ENCODE results near the gene CPEB4. TPM values are rescaled to one million over a fixed set of nuclear protein-coding genes. Genes with fewer than 3 reads are reported as not detected.

CPEB4 gene
- total and polyA plus RNA-seq, 12 donors: 34.4 to 381 (median 149) TPM

DNA sequence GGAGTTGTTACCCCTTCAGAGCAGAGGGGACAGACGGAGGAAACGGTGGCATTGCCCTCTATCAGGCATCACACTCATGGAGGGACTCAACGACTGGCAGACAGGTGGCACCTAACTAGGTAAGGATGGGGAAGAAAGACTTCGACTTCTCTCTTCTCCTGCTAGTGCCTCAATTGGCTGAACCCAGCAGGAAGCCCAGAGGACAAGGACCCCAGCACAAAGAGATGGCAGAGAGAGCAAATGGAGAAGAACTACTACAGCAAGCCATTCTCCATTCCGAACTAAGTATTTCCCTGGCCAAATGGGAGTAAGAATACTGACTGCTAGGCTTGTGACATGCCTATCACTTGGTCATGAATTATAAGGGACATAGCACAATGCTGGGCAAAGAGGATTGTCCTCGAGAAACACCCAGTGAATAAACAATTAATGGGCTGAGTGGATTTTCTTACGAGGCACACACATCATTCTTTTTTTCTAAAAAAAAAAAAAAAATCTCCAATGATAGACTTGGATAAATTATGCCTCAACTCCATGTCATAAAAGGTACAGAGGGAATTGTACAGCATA, 35.3 kb upstream of the CPEB4 start:
- TF ChIP-seq POLR2A (IDR thresholded peaks at IDR 0.05): no peak
- TF ChIP-seq, protein P1, sequence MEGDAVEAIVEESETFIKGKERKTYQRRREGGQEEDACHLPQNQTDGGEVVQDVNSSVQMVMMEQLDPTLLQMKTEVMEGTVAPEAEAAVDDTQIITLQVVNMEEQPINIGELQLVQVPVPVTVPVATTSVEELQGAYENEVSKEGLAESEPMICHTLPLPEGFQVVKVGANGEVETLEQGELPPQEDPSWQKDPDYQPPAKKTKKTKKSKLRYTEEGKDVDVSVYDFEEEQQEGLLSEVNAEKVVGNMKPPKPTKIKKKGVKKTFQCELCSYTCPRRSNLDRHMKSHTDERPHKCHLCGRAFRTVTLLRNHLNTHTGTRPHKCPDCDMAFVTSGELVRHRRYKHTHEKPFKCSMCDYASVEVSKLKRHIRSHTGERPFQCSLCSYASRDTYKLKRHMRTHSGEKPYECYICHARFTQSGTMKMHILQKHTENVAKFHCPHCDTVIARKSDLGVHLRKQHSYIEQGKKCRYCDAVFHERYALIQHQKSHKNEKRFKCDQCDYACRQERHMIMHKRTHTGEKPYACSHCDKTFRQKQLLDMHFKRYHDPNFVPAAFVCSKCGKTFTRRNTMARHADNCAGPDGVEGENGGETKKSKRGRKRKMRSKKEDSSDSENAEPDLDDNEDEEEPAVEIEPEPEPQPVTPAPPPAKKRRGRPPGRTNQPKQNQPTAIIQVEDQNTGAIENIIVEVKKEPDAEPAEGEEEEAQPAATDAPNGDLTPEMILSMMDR (IDR thresholded peaks at IDR 0.05): no peak
- Histone ChIP-seq H3K9me3 (replicated peaks in 1 of 3) (no peaks in the 10 kb centered on the region), H3K27me3 (no peaks in the 10 kb centered on the region), H3K36me3 (replicated peaks in 1 of 2) (no peaks in the 10 kb centered on the region), H3K4me3 (no peak overlapping the region), H3K4me1 (replicated peaks in 1 of 2) (peaks cover 0 to 29% of the 10 kb centered on the region in 2 donors), H3K27ac (peak overlapping the region in 1 of 5 donors; percentile 71)
- intact Hi-C loops (cut with DNase I): no loop called here
- DNase-seq: no peak
- 82 to 87% (median 84%) methylated on average over 7 of the region's 7 CpGs for WGBS, 4 donors

DNA sequence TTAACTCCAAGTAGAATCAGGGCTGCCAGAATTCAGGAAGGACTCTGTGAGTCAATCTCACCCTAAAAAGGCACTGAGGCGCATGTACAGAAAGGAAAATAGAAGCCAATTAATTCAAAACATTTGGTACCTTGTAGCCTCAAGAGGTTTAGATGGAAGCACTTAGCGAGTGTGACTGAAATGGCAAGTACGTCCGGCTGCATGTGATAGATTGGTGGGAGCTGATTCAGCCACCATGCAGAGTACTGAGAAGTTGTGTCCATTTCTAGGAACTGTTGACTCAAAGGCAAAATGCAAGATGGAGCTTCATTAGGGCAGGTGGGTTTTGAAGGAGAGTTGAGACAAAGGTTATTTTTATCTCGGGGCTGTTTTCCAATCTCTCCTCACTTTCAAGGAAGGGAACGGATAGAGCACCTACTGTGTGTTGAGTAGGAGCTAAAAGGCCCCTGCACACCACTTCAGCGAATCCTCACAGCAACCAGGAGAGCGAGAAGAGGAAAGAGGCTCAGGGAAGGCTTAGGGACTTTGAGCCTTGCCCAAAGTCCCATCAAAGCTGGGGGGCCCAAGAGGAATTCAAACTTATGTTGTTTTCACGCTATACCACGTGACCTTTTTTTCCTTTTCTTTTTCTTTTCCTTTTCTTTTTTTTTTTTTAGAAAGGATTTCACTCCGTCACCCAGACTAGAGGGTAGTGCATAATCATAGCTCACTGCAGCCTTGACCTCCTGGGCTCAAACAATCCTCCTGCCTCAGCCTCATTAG, 34.6 kb upstream of the CPEB4 start:
- H3K27ac ChIP-seq: peak overlapping the region in 3 of 5 donors; percentile 29 to 71 (median 61)

DNA sequence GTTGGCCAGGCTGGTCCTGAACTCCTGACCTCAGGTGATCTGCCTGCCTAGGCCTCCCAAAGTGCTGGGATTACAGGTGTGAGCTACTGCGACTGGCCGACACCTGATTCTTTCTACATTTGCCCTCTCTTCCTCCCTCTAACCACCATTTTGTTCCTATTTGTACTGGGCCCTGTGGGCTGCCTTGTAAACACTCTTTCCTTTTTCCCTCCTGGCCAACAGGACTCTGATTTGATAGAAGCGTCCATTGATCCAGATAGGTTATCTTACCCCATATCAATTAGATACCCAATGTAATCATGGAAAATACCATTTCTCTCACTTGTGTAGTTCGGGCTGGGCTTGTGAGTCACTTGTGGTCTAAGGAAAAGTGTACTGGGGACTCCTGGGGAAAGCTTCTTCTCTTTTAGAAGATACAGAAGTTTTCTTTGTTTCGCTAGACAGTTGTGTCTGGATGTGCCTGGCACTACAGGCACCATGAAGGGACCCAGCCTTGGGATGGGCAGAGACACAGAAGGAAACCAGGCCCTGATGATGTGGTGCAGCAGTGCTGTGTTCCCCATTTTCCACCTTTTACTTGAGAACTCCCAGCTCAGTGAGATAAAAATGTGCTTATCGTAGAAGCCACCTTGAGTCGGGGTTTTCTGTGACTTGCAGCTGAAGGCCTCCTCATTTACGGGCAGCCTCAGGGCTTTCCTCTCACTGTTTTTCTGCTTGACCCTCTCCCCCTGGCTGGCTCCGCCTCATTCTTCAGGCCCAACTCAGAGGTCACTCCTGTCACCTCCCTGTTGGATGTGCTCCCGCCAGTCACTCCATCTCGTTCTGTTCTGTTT, 32.8 kb upstream of the CPEB4 start:
- WGBS, 4 donors: 69 to 87% (median 85%) methylated on average over 11 of the region's 11 CpGs
- Histone ChIP-seq H3K4me3 (no peak overlapping the region), H3K9me3 (replicated peaks in 1 of 3) (no peaks in the 10 kb centered on the region), H3K4me1 (replicated peaks in 1 of 2) (peaks cover 11 to 47% of the 10 kb centered on the region in 2 donors), H3K36me3 (replicated peaks in 1 of 2) (no peaks in the 10 kb centered on the region), H3K27me3 (no peaks in the 10 kb centered on the region), H3K27ac (peak overlapping the region in 3 of 5 donors; percentile 37 to 71 (median 47))
- intact Hi-C loops (cut with DNase I): no loop called here
- TF ChIP-seq, protein P1 (IDR thresholded peaks at IDR 0.05): no peak
- no peak for TF ChIP-seq POLR2A (IDR thresholded peaks at IDR 0.05)
- no peak for DNase-seq

More for the DNA sequence above, 34.6 kb upstream of the CPEB4 start:
- no peaks in the 10 kb centered on the region for H3K36me3 ChIP-seq (replicated peaks in 1 of 2)
- no peaks in the 10 kb centered on the region for H3K27me3 ChIP-seq
- TF ChIP-seq, protein P1 (IDR thresholded peaks at IDR 0.05): no peak
- TF ChIP-seq POLR2A (IDR thresholded peaks at IDR 0.05): no peak
- WGBS, 4 donors: 74 to 85% (median 81%) methylated on average over 11 of the region's 11 CpGs
- H3K4me1 ChIP-seq (replicated peaks in 1 of 2): peaks cover 4 to 36% of the 10 kb centered on the region in 2 donors
- H3K9me3 ChIP-seq (replicated peaks in 1 of 3): no peaks in the 10 kb centered on the region
- no peak overlapping the region for H3K4me3 ChIP-seq
- intact Hi-C loops (cut with DNase I): no loop called here
- no peak for DNase-seq

Measured in adrenal gland (tissue), 12 donors.